ENCODE data around the gene CHRNA1. TPM values are rescaled to one million over a fixed set of nuclear protein-coding genes. Genes with fewer than 3 reads are reported as not detected.
A peak's percentile ranks its signal among the peaks of the same experiment; 100 is the strongest.

CHRNA1 gene
- total and polyA plus RNA-seq, 5 experiments from 2014 or later, result not detected

DNA sequence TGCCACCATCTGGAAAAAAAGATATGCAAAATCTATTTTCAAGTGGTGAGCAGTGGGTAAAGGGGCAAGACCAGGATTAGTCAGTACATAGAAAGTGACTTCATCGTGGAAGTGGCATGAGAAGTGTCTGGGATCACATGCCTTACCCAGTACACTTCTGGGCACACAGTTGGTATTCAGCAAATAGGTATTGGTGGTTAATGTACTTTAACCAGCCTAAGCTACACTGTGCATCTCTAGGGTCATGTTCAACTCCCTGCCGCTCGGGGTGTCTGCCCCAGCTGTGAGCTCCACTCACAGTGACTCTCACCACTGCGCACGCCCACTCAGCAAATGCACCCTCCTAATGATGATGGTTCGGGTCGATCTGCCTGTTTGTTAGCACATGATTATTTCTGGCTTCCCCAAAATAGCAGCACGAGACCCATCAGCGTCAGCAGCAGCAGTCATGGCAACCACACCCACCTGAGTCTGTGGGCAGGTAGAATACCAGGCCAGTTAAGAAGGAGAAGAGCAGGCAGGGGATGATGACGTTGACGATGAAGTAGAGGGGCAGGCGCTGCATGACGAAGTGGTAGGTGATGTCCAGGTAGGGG is 11.1 kb downstream of the CHRNA1 start:
- Mint-ChIP-seq H3K27ac (peak overlapping the region in 6 of 10 donors; percentile 37 to 91 (median 48)), H3K36me3 (no peaks in the 10 kb centered on the region), H3K9me3 (no peaks in the 10 kb centered on the region), H3K27me3 (peaks cover 0 to 2% (median 0%) of the 10 kb centered on the region in 5 donors), H3K4me3 (peak overlapping the region in 1 of 10 donors; percentile 45), H3K4me1 (peaks cover 8 to 40% (median 27%) of the 10 kb centered on the region in 4 donors)
- POLR2A ChIA-PET, result interaction anchor here (0.6 kb wide), 2 partner anchors 16 to 23 kb away, joined by 3 to 4 read pairs; no protein-coding TSS in a partner anchor
- DNase-seq (no peak), ATAC-seq (no peak)

DNA sequence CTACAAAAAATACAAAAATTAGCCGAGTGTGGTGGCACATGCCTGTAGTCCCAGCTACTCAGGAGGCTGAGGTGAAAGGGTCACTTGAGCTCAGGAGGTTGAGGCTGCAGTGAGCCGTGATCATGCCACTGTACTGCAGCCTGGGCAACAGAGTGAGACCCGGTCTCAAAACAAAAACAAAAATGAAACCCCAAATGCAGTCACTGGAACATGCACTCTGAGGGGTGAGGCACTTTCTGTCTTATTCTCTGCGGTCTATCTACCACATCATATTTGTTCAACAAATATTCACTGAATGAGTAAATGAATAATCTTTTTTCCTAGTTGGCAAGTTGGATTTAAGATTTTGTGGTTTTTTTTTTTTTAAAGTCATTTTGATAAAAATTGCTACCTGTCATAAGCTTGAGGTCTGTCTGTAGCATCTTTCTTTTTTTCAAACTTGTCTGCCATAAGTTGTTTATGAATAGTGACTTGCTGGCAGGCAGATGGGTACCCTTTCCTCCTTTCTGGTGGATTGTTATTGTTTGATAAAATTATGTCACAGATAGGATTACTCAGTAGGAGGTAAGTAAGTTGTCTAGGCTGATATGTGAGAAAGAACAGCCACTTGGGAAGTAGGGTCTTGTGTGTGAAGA is 11.8 kb downstream of the CHRNA1 start:
- peaks cover 8 to 40% (median 27%) of the 10 kb centered on the region in 4 donors for H3K4me1 Mint-ChIP-seq
- H3K4me3 Mint-ChIP-seq, result peak overlapping the region in 2 of 10 donors; percentile 33 to 39
- DNase-seq (no peak), ATAC-seq (no peak)
- POLR2A ChIA-PET, result interaction anchor here (0.6 kb wide), 1 partner anchor 23 kb away, joined by 3 read pairs; no protein-coding TSS in a partner anchor
- no peaks in the 10 kb centered on the region for H3K36me3 Mint-ChIP-seq
- peak overlapping the region in 7 of 10 donors; percentile 8 to 77 (median 37) for H3K27ac Mint-ChIP-seq
- H3K27me3 Mint-ChIP-seq, result peaks cover 0 to 4% (median 0%) of the 10 kb centered on the region in 5 donors
- no peaks in the 10 kb centered on the region for H3K9me3 Mint-ChIP-seq

DNA sequence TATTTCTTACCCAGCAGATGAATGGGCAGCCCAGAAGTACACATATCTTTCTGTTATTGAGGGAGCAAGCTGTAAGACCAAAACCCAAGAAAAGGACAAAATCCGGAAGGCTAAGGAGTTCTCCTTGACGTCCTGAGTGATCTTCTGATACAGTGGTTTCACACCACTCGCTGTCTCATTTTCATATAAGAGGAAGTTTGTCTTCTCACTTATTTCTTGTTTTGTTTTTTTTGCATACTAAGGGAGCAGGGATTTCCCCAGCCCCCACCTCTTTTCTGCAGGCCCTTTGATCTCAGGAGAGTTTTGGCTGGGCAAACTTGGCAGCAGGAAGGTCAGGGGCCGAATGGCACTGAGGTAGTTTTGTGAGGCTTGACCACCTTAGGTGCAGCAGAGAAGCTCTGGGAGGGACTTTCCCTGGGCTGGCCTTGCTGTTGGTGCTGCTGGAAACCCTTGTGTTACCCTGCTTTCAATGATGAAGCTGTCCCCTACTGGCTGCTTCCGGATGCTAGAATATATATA is 13.3 kb downstream of the CHRNA1 start:
- POLR2A ChIA-PET, result no interaction called here
- peaks cover 0 to 5% (median 0%) of the 10 kb centered on the region in 5 donors for H3K27me3 Mint-ChIP-seq
- peaks cover 8 to 40% (median 27%) of the 10 kb centered on the region in 4 donors for H3K4me1 Mint-ChIP-seq
- no peaks in the 10 kb centered on the region for H3K9me3 Mint-ChIP-seq
- peak overlapping the region; percentile 8 to 90 (median 52) for H3K27ac Mint-ChIP-seq
- no peaks in the 10 kb centered on the region for H3K36me3 Mint-ChIP-seq
- ATAC-seq, result peak; percentile 58 to 69
- peak overlapping the region in 6 of 10 donors; percentile 0 to 24 (median 18) for H3K4me3 Mint-ChIP-seq
- DNase-seq, result peak in 7 of 10 donors; percentile 10 to 52 (median 40)

DNA sequence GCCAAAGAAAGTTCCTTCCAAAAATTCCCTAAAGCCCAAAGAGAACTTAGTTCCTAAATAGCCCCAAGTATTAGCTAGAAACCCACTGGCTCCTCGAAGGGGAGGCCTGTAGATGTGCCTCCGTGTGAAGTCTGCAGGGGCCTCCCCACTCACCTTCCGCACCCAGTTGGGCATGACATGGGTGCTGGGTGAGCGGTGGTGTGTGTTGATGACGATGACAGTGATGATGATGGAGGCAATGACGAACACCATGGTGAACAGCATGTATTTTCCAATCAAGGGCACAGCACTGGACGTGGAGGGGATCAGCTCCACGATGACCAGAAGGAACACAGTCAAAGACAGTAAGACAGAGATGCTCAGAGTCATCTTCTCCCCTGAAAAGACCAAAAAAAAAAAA is 14.5 kb downstream of the CHRNA1 start:
- Mint-ChIP-seq H3K9me3 (no peaks in the 10 kb centered on the region), H3K4me3 (no peak overlapping the region), H3K27ac (peak overlapping the region in 6 of 10 donors; percentile 4 to 78 (median 49)), H3K4me1 (peaks cover 8 to 40% (median 27%) of the 10 kb centered on the region in 4 donors), H3K27me3 (peaks cover 0 to 5% (median 0%) of the 10 kb centered on the region in 5 donors), H3K36me3 (no peaks in the 10 kb centered on the region)
- POLR2A ChIA-PET, result interaction anchor here (0.5 to 1.6 kb wide), 4 partner anchors 28 to 1333 kb away, joined by 3 to 8 read pairs (median 4); no protein-coding TSS in a partner anchor
- ATAC-seq (no peak), DNase-seq (no peak)

DNA sequence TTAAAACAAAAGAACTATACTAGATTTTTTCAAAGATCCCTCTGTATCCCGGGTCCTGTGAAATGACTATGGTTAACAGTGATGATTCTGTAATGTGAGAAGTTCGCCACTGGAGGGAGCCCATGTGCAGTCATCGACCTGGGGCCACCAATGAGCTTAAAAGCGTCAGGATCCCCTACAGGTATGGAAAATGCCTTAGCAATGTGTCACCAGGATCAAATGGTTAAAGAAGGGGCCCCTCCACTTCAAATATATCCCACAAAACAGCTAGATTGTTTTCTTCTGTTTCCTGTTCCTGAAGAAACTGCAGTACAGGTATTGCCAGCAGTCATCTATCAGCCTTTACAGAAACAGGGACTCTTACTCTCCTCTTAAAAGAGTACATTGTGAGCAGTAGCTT is 15.3 kb downstream of the CHRNA1 start:
- Mint-ChIP-seq H3K27ac (peak overlapping the region in 7 of 10 donors; percentile 46 to 90 (median 82)), H3K9me3 (no peaks in the 10 kb centered on the region), H3K27me3 (peaks cover 0 to 5% (median 0%) of the 10 kb centered on the region in 5 donors), H3K36me3 (no peaks in the 10 kb centered on the region), H3K4me3 (no peak overlapping the region), H3K4me1 (peaks cover 8 to 40% (median 27%) of the 10 kb centered on the region in 4 donors)
- POLR2A ChIA-PET, result interaction anchor here (0.5 to 1.6 kb wide), 6 partner anchors 23 to 1332 kb away, joined by 3 to 8 read pairs (median 4); no protein-coding TSS in a partner anchor
- ATAC-seq, result peak; percentile 81 to 84
- DNase-seq, result peak; percentile 53 to 83 (median 69)

DNA sequence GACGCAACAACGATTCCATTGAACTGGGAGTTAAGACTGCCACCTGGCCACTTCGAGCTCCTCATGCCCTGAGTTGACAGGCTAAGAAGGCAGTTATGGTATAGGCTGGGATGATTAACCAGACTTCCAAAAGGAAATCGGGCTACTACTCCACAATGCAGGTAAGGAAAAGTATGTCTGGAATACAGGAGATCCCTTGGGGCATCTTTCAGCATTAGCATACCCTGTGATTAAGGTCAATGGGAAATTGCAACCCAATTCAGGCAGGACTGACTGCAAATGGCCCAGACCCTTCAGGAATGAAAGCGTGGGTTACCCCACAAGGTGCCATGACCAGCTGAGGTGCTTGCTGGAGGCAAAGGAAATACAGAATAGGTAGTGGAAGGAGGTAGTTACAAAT is 19.1 kb downstream of the CHRNA1 start:
- no peak for ATAC-seq
- Mint-ChIP-seq H3K27me3 (peaks cover 0 to 10% (median 5%) of the 10 kb centered on the region in 5 donors), H3K9me3 (no peaks in the 10 kb centered on the region), H3K27ac (peak overlapping the region in 2 of 10 donors; percentile 57 to 87), H3K4me1 (peaks cover 7 to 14% (median 10%) of the 10 kb centered on the region in 4 donors), H3K36me3 (no peaks in the 10 kb centered on the region), H3K4me3 (no peak overlapping the region)
- no peak for DNase-seq
- POLR2A ChIA-PET, result interaction anchor here (1.3 kb wide), 1 partner anchor 45 kb away, joined by 3 read pairs; no protein-coding TSS in a partner anchor

DNA sequence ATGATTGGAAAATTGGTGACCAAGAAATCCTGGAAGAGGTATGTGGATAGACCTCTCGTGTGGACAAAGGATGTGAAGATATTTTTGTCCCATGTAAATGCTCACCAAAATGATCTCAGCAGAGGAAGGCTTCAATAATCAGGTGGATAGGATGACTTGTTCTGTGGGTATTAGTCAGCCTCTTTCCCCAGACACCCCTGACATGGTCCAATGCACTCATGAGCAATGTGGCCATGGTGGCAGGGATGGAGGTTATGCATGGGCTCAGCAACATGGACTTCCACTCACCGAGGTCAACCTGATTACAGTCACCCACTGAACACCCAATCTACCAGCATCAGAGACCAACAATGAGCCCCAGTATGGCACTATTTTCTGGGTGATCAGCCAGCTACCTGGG is 20.2 kb downstream of the CHRNA1 start:
- POLR2A ChIA-PET, result no interaction called here
- Mint-ChIP-seq H3K27me3 (peaks cover 0 to 10% (median 8%) of the 10 kb centered on the region in 5 donors), H3K4me3 (no peak overlapping the region), H3K4me1 (peaks cover 3 to 8% (median 5%) of the 10 kb centered on the region in 4 donors), H3K27ac (no peak overlapping the region), H3K36me3 (no peaks in the 10 kb centered on the region), H3K9me3 (no peaks in the 10 kb centered on the region)
- ATAC-seq, result no peak
- DNase-seq, result no peak

DNA sequence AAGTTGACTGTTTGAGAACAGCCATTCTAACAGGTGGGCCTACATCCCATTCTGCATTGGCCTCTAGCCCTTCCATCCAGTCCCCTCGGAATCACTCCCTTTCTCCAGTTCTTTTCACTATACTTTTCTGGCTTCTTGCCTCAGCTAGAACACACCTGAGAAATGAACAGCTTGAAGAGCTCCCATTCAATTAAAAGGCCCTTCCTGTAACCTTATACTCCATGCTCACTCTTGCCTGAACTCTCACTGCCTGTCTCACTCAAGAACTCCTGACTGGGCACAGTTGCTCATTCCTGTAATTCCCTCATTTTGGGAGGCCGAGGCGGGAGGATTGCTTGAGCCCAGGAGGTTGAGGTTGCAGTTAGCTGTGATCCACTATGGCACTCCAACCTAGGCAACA is 23.6 kb downstream of the CHRNA1 start:
- H3K27me3 Mint-ChIP-seq, result peaks cover 0 to 10% (median 7%) of the 10 kb centered on the region in 5 donors
- POLR2A ChIA-PET, result no interaction called here
- DNase-seq, result no peak
- H3K27ac Mint-ChIP-seq, result no peak overlapping the region
- H3K9me3 Mint-ChIP-seq, result no peaks in the 10 kb centered on the region
- ATAC-seq, result no peak
- no peaks in the 10 kb centered on the region for H3K36me3 Mint-ChIP-seq
- H3K4me1 Mint-ChIP-seq, result peaks cover 0 to 6% (median 0%) of the 10 kb centered on the region in 4 donors
- no peak overlapping the region for H3K4me3 Mint-ChIP-seq

DNA sequence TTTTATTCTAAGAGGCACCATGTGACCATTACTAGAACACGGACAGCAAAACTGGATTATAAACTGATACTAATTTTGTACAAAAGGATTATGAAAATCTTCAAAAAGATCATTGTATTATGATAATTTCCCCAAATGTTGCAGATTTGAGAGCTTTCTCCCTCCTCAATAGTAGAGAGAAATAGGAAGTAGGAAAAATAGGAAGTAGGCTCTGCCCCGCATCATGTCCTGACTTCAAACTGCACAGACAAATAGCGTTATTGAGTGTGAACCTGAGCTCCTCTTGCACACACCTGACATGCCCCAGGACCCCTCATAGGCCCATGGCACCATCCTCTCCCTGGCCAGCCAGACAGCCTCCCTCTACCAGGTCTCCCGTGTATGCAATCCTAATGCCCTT is 25.4 kb downstream of the CHRNA1 start:
- no peak overlapping the region for H3K27ac Mint-ChIP-seq
- ATAC-seq, result no peak
- POLR2A ChIA-PET, result no interaction called here

DNA sequence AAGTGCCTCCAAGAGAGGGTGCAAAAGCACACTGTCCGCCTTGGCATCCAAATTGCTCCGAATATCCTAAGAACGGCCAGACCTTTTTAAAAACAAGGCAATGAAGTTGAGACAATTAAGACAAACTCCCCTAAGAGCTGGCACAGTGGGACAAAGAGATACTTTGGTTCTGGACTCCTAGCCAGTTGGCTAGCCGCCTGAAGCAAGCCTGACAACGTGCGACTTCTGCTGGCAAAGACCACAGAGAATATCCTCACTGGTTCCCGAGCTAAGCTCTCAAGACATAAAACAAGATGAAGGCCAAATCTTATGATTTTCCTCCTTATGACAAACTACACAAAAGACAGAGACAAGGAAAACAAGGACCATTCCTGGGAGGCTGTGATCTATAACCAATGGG is 32.7 kb downstream of the CHRNA1 start:
- POLR2A ChIA-PET, result interaction anchor here (0.6 kb wide), 1 partner anchor 161 kb away, joined by 3 read pairs; no protein-coding TSS in a partner anchor
- no peaks in the 10 kb centered on the region for H3K9me3 Mint-ChIP-seq
- ATAC-seq (no peak), DNase-seq (no peak)
- H3K4me1 Mint-ChIP-seq, result peaks cover 8 to 17% (median 15%) of the 10 kb centered on the region in 4 donors
- H3K27me3 Mint-ChIP-seq, result peaks cover 0 to 33% (median 2%) of the 10 kb centered on the region in 5 donors
- peak overlapping the region in 3 of 10 donors; percentile 35 to 93 (median 88) for H3K4me3 Mint-ChIP-seq
- no peaks in the 10 kb centered on the region for H3K36me3 Mint-ChIP-seq
- H3K27ac Mint-ChIP-seq, result peak overlapping the region in 1 of 10 donors; percentile 39

More for the DNA sequence above, 25.4 kb downstream of the CHRNA1 start:
- no peak for DNase-seq
- no peaks in the 10 kb centered on the region for H3K36me3 Mint-ChIP-seq
- H3K4me1 Mint-ChIP-seq, result peaks cover 0 to 6% (median 0%) of the 10 kb centered on the region in 4 donors
- peaks cover 0 to 10% (median 8%) of the 10 kb centered on the region in 5 donors for H3K27me3 Mint-ChIP-seq
- no peak overlapping the region for H3K4me3 Mint-ChIP-seq
- no peaks in the 10 kb centered on the region for H3K9me3 Mint-ChIP-seq

DNA sequence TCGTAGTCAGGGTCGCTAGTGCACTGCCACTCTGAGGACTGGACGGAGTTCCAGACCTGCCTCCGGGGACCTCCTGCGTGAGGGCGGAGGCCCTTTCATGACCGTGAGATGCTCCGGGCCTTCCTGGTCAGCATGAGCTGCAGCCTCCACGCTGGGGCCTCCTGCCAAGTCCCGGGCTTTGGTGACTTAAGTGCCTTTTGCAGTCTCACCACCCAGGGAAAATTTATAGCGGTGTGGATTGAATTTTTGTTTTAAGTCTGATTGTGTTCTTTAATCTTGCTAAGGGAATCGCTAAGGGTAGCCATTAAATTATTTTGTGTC is 33.6 kb downstream of the CHRNA1 start:
- Mint-ChIP-seq H3K4me3 (peak overlapping the region; percentile 84 to 94 (median 90)), H3K4me1 (peaks cover 15 to 26% (median 22%) of the 10 kb centered on the region in 4 donors), H3K27ac (peak overlapping the region in 1 of 10 donors; percentile 85), H3K36me3 (no peaks in the 10 kb centered on the region), H3K27me3 (peaks cover 0 to 33% (median 2%) of the 10 kb centered on the region in 5 donors), H3K9me3 (no peaks in the 10 kb centered on the region)
- POLR2A ChIA-PET, result no interaction called here
- no peak for DNase-seq
- no peak for ATAC-seq

DNA sequence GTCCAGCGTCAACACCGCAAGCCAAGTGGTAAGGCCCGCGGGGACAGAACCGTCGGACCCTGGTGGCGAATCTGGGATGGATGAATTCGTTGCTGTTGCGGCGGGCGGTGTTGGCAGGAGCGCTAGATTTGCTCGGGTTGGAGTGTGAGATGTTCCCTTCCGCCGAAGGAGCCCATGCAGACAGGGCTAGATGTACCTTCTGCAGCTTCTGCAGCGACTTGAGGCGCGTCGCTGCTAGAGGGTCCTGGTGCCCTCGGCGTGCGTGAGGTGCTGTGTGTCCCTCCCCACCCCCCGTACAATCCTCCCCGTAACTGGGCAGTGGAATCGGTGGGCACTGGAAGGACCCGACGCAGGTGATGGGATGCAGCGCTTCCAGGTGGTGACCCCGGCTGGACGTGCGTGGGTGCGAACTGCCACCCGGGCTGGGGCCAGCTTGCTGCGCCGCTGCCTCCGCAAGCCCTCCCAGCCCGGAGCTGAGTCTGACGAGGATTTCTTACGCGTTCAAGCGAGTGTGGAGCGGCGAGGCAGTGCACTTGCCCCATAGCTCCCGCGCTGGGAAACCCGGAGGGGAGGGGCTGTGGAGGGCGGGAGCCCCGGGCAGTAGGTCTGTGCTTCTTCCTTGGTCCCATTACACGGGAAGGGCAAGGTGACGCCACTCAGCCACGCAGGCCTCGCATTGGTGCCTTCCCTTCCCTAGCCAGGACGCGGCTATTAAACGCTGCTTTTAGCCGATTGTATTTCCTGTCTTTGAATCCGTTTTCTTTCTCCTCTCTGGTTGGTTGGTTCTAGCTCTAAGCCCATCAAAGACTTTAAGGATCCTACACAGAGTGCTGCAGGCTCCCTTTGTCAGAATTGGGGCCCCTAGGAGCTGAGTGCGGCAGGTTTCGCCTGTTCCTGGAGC is 34.2 kb downstream of the CHRNA1 start:
- peak overlapping the region in 7 of 10 donors; percentile 37 to 85 (median 76) for H3K27ac Mint-ChIP-seq
- H3K36me3 Mint-ChIP-seq, result no peaks in the 10 kb centered on the region
- peak; percentile 81 for ATAC-seq
- H3K4me3 Mint-ChIP-seq, result peak overlapping the region; percentile 84 to 94 (median 90)
- H3K4me1 Mint-ChIP-seq, result peaks cover 15 to 29% (median 23%) of the 10 kb centered on the region in 4 donors
- no peaks in the 10 kb centered on the region for H3K9me3 Mint-ChIP-seq
- POLR2A ChIA-PET, result interaction anchor here (0.5 kb wide), 2 partner anchors 23 to 1751 kb away, joined by 3 read pairs; no protein-coding TSS in a partner anchor
- DNase-seq, result peak in 8 of 10 donors; percentile 10 to 65 (median 36)
- H3K27me3 Mint-ChIP-seq, result peaks cover 0 to 33% (median 2%) of the 10 kb centered on the region in 5 donors

Measured in naive thymus-derived CD8-positive, alpha-beta T cell (primary cell).